RWPE2 (cell line): ENCODE measurements around the gene RHOV.
A peak's percentile ranks its signal among the peaks of the same experiment; 100 is the strongest.

Experiments used
- ATAC-seq: fragments of 200-7000 bp; cut with Tn5 transposase; 3 replicates; pipeline ENCODE4 v1.9.1; 2021; ENCODE audit warnings: low read depth
- DNase-seq: peaks from one replicate; pipeline ENCODE4 v3.0.0-alpha.2; 2020; ENCODE audit warnings: low spot score
- H3K27ac ChIP-seq: fragments of 450-650 bp; 2 replicates; pipeline ENCODE4 v1.5.1; 2017; ENCODE audit warnings: mild to moderate bottlenecking; ENCODE audit not compliant: poor library complexity, severe bottlenecking
- H3K27me3 ChIP-seq: fragments of 250-450 bp; sonication (Bioruptor Pico); 2 replicates; pipeline ENCODE4 v1.5.1; 2021; ENCODE audit warnings: mild to moderate bottlenecking, moderate library complexity; ENCODE audit not compliant: insufficient read depth, poor library complexity, severe bottlenecking
- H3K36me3 ChIP-seq: fragments of 250-450 bp; sonication (Bioruptor Pico); 2 replicates; pipeline ENCODE4 v1.5.1; 2020; ENCODE audit warnings: low read depth, mild to moderate bottlenecking, moderate library complexity
- H3K4me1 ChIP-seq: fragments of 250-450 bp; sonication (Bioruptor Pico); 2 replicates; pipeline ENCODE4 v1.5.1; 2021; ENCODE audit warnings: mild to moderate bottlenecking, moderate library complexity; ENCODE audit not compliant: insufficient read depth, poor library complexity, severe bottlenecking
- H3K4me3 ChIP-seq: fragments of 250-450 bp; sonication (Bioruptor Pico); 2 replicates; pipeline ENCODE4 v1.5.1; 2021; ENCODE audit warnings: mild to moderate bottlenecking, moderate library complexity; ENCODE audit not compliant: severe bottlenecking
- H3K9me3 ChIP-seq: fragments of 250-450 bp; sonication (Bioruptor Pico); 2 replicates; pipeline ENCODE4 v1.5.1; 2021; ENCODE audit warnings: mild to moderate bottlenecking, moderate library complexity; ENCODE audit not compliant: severe bottlenecking
- TF ChIP-seq, protein P1 (sequence below): fragments of 450-650 bp; IDR thresholded peaks from one replicate; pipeline ENCODE4 v1.5.1; 2017; ENCODE audit warnings: mild to moderate bottlenecking, moderate library complexity; ENCODE audit not compliant: poor library complexity, severe bottlenecking

Gene RHOV

GRCh38 chr15:40857601-40858341, 16.3 kb downstream of the RHOV start:
- peak; percentile 69 for ATAC-seq
- peak overlapping the region; percentile 29 for H3K27ac ChIP-seq

GRCh38 chr15:40856746-40857145, 17.3 kb downstream of the RHOV start:
- TF ChIP-seq, protein P1, sequence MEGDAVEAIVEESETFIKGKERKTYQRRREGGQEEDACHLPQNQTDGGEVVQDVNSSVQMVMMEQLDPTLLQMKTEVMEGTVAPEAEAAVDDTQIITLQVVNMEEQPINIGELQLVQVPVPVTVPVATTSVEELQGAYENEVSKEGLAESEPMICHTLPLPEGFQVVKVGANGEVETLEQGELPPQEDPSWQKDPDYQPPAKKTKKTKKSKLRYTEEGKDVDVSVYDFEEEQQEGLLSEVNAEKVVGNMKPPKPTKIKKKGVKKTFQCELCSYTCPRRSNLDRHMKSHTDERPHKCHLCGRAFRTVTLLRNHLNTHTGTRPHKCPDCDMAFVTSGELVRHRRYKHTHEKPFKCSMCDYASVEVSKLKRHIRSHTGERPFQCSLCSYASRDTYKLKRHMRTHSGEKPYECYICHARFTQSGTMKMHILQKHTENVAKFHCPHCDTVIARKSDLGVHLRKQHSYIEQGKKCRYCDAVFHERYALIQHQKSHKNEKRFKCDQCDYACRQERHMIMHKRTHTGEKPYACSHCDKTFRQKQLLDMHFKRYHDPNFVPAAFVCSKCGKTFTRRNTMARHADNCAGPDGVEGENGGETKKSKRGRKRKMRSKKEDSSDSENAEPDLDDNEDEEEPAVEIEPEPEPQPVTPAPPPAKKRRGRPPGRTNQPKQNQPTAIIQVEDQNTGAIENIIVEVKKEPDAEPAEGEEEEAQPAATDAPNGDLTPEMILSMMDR, result no peak
- Histone ChIP-seq H3K27ac (peak overlapping the region; percentile 29), H3K4me3 (no peak overlapping the region), H3K27me3 (no peaks in the 10 kb centered on the region), H3K36me3 (peaks cover 60% of the 10 kb centered on the region), H3K4me1 (peaks cover under 1% of the 10 kb centered on the region), H3K9me3 (no peaks in the 10 kb centered on the region)
- ATAC-seq (no peak), DNase-seq (no peak)

More at GRCh38 chr15:40857601-40858341, 16.3 kb downstream of the RHOV start:
- no peaks in the 10 kb centered on the region for H3K27me3 ChIP-seq
- no peaks in the 10 kb centered on the region for H3K9me3 ChIP-seq
- DNase-seq, result no peak
- H3K4me1 ChIP-seq, result peaks cover 6% of the 10 kb centered on the region
- peaks cover 50% of the 10 kb centered on the region for H3K36me3 ChIP-seq
- H3K4me3 ChIP-seq, result no peak overlapping the region
- TF ChIP-seq, protein P1, result peak; percentile 99

- Histone ChIP-seq H3K4me1 (no peaks in the 10 kb centered on the region), H3K27ac (no peak overlapping the region)
- ATAC-seq, result no peak
These were observed 18.3 kb downstream of the RHOV start for GRCh38 chr15:40855706-40856234.

DNA sequence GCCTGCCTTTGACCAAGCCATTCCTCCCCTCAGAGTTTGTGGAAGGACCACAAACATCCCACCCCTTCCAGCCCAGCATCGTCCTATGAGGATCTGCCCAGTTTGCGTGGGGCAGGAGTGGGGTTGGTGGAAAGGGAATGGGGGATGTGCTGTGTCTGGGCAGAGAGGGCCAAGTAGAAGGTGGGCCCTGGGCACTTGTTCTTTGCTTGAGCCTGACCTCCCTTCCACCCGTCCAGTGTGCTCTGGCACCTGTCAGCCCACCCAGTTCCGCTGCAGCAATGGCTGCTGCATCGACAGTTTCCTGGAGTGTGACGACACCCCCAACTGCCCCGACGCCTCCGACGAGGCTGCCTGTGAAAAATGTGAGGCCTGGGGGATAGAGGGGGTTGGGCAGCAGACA, 19.9 kb downstream of the RHOV start:
- Histone ChIP-seq H3K27me3 (no peaks in the 10 kb centered on the region), H3K4me1 (no peaks in the 10 kb centered on the region), H3K36me3 (peaks cover 86% of the 10 kb centered on the region), H3K4me3 (no peak overlapping the region), H3K27ac (no peak overlapping the region), H3K9me3 (no peaks in the 10 kb centered on the region)
- no peak for ATAC-seq
- TF ChIP-seq, protein P1, result no peak
- DNase-seq, result no peak

More at GRCh38 chr15:40855706-40856234, 18.3 kb downstream of the RHOV start:
- H3K9me3 ChIP-seq, result no peaks in the 10 kb centered on the region
- DNase-seq, result no peak
- TF ChIP-seq, protein P1, result no peak
- no peak overlapping the region for H3K4me3 ChIP-seq
- H3K36me3 ChIP-seq, result peaks cover 70% of the 10 kb centered on the region
- H3K27me3 ChIP-seq, result no peaks in the 10 kb centered on the region
